ENCODE data around the gene DMD.
"Not testable (repeated sequence)": the region's sequence is repeated elsewhere in the genome, so short reads cannot be mapped to it uniquely, and the experiment has no call there.

DMD gene

GRCh38 chrX:33082371-33082770 is 129.0 kb downstream of the DMD start:
- TF ChIP-seq POLR2A (IDR thresholded peaks at IDR 0.05; ENCODE audit: extremely low read depth, insufficient read length) (no peak), MYC (IDR thresholded peaks at IDR 0.05; ENCODE audit: low read depth, low read length) (no peak), CTCF (IDR thresholded peaks at IDR 0.05; ENCODE audit: low read depth, low read length) (no peak)
- TF ChIP-seq, protein P1, sequence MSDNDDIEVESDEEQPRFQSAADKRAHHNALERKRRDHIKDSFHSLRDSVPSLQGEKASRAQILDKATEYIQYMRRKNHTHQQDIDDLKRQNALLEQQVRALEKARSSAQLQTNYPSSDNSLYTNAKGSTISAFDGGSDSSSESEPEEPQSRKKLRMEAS (IDR thresholded peaks at IDR 0.05; ENCODE audit: low read depth, low read length), result no peak
- H3K4me3 ChIP-seq (ENCODE audit: low read depth, low read length), result no peak overlapping the region
- DNase-seq (ENCODE audit: low read depth), result no peak

DNA sequence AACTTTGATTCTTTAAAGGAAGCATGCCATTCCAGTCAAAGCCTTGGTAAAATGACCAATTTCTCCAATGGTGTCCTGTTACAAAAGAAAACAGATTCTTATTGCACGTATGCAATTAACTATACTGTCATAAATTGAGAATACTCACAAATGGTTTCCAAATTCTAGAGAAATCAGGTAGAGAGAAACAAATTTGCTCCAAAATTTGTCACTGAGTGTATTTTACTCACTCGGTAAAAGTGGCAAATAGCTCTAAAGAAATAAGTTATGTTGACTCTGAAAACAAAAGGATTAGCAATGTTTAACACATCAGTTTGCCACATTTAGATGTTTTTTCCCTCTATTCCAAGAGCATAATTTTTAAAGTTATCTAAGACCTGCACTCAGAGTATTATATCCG is 133.1 kb downstream of the DMD start:
- no peak for DNase-seq (ENCODE audit: low read depth)
- TF ChIP-seq POLR2A (IDR thresholded peaks at IDR 0.05; ENCODE audit: extremely low read depth, insufficient read length) (no peak), CTCF (IDR thresholded peaks at IDR 0.05; ENCODE audit: low read depth, low read length) (no peak)
- H3K4me3 ChIP-seq (ENCODE audit: low read depth, low read length), result no peak overlapping the region

- not testable (repeated sequence) for H3K4me3 ChIP-seq (ENCODE audit: low read depth, low read length); DNase-seq (ENCODE audit: low read depth)
These were observed 137.7 kb downstream of the DMD start for GRCh38 chrX:33073660-33074059.

GRCh38 chrX:33065415-33065814 is 145.9 kb downstream of the DMD start:
- TF ChIP-seq, protein P1 (IDR thresholded peaks at IDR 0.05; ENCODE audit: low read depth, low read length), result no peak
- no peak for TF ChIP-seq CTCF (IDR thresholded peaks at IDR 0.05; ENCODE audit: low read depth, low read length)
- no peak for TF ChIP-seq MYC (IDR thresholded peaks at IDR 0.05; ENCODE audit: low read depth, low read length)
- no peak for TF ChIP-seq POLR2A (IDR thresholded peaks at IDR 0.05; ENCODE audit: extremely low read depth, insufficient read length)
- no peak for DNase-seq (ENCODE audit: low read depth)
- no peak overlapping the region for H3K4me3 ChIP-seq (ENCODE audit: low read depth, low read length)

DNA sequence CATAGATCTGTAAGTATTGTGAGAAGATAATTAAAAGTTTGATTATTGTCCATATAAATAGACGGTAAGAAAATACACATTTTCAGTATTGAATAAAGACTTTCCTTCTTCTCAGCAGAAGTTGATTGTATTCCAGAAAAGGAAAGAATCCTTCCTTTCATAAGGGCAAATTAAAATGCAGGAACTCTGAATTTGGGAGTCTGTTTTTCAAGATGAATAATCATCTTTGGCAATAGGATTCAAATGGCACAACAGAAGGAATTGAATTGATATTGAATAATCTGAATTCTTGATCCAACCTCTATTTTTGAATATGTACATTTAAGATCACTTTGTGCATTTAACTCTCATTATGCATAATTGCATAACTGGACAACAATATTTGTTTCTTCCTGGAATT is 149.3 kb downstream of the DMD start:
- TF ChIP-seq, protein P1 (IDR thresholded peaks at IDR 0.05; ENCODE audit: low read depth, low read length), result no peak
- TF ChIP-seq POLR2A (IDR thresholded peaks at IDR 0.05; ENCODE audit: extremely low read depth, insufficient read length) (no peak), CTCF (IDR thresholded peaks at IDR 0.05; ENCODE audit: low read depth, low read length) (no peak), MYC (IDR thresholded peaks at IDR 0.05; ENCODE audit: low read depth, low read length) (no peak)
- no peak for DNase-seq (ENCODE audit: low read depth)
- H3K4me3 ChIP-seq (ENCODE audit: low read depth, low read length), result no peak overlapping the region

- DNase-seq (ENCODE audit: low read depth), result no peak
- H3K4me3 ChIP-seq (ENCODE audit: low read depth, low read length), result no peak overlapping the region
These were observed 158.3 kb downstream of the DMD start for GRCh38 chrX:33053001-33053400.

More at GRCh38 chrX:33053001-33053400, 158.3 kb downstream of the DMD start:
- TF ChIP-seq CTCF (IDR thresholded peaks at IDR 0.05; ENCODE audit: low read depth, low read length) (no peak), MYC (IDR thresholded peaks at IDR 0.05; ENCODE audit: low read depth, low read length) (no peak), POLR2A (IDR thresholded peaks at IDR 0.05; ENCODE audit: extremely low read depth, insufficient read length) (no peak)
- TF ChIP-seq, protein P1 (IDR thresholded peaks at IDR 0.05; ENCODE audit: low read depth, low read length), result no peak

All from NB4 (cell line).